Activated CD8-positive, alpha-beta memory T cell treated with anti-CD3 and anti-CD28 coated beads, Interleukin-2, amount 50 U/mL, for 1 hour (primary cell): Measurements from ENCODE around the gene GRIA2.

Experiments
- DNase-seq: peaks from one replicate; pipeline ENCODE4 v3.0.0-alpha.2; 2020; ENCODE audit errors: extremely low read depth

The GRIA2 gene

DNA sequence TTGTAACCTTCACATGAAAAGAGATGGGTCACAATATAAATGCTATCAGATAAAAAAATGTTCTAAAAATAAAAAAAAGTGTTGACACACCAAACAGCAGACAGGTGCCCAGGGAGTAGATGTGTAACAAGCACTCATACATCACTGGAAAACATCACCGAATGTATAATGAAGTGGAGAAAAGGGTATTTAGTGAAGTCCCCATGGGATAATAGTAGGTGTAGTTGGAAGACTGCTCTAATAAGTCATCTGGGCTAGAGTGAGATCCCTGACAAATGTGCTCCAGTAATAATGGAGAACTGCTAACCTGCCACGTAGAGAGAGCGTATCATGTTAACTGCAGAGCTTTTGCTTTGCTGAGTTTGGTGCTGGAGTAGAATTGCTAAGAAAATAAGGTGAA, 152.0 kb downstream of the GRIA2 start:
- no peak for DNase-seq

GRCh38 chr4:157389741-157390140, 169.2 kb downstream of the GRIA2 start:
- no peak for DNase-seq

- DNase-seq = no peak
These were observed 184.5 kb downstream of the GRIA2 start for GRCh38 chr4:157405070-157405469.
